Measurements from ENCODE around the gene MTA3.

The MTA3 gene

GRCh38 chr2:42795841-42796301 is 227.4 kb downstream of the MTA3 start:
- no peak for TF ChIP-seq POLR2A (IDR thresholded peaks at IDR 0.05; ENCODE audit: low read depth, low read length)
- FAIRE-seq (no peak), DNase-seq (ENCODE audit: insufficient read length, low spot score) (no peak)

GRCh38 chr2:42796427-42797248 is 228.2 kb downstream of the MTA3 start:
- DNase-seq (ENCODE audit: insufficient read length, low spot score) (no peak), FAIRE-seq (no peak)
- no peak for TF ChIP-seq POLR2A (IDR thresholded peaks at IDR 0.05; ENCODE audit: low read depth, low read length)

GRCh38 chr2:42797281-42797680 is 228.8 kb downstream of the MTA3 start:
- no peak for FAIRE-seq

GRCh38 chr2:42799881-42800280 is 231.4 kb downstream of the MTA3 start:
- FAIRE-seq (no peak), DNase-seq (ENCODE audit: insufficient read length, low spot score) (no peak)
- TF ChIP-seq POLR2A (IDR thresholded peaks at IDR 0.05; ENCODE audit: low read depth, low read length): no peak

More at GRCh38 chr2:42797281-42797680, 228.8 kb downstream of the MTA3 start:
- TF ChIP-seq POLR2A (IDR thresholded peaks at IDR 0.05; ENCODE audit: low read depth, low read length): no peak
- DNase-seq (ENCODE audit: insufficient read length, low spot score): no peak

- DNase-seq (ENCODE audit: insufficient read length, low spot score): no peak
- TF ChIP-seq POLR2A (IDR thresholded peaks at IDR 0.05; ENCODE audit: low read depth, low read length): no peak
- no peak for FAIRE-seq
Observed at GRCh38 chr2:42800461-42800962, 232.1 kb downstream of the MTA3 start.

- FAIRE-seq: no peak
- TF ChIP-seq POLR2A (IDR thresholded peaks at IDR 0.05; ENCODE audit: low read depth, low read length): no peak
- no peak for DNase-seq (ENCODE audit: insufficient read length, low spot score)
Observed at GRCh38 chr2:42800981-42801380, 232.5 kb downstream of the MTA3 start.

- TF ChIP-seq POLR2A (IDR thresholded peaks at IDR 0.05; ENCODE audit: low read depth, low read length): no peak
- FAIRE-seq (no peak), DNase-seq (ENCODE audit: insufficient read length, low spot score) (no peak)
Observed at GRCh38 chr2:42801381-42801780, 232.9 kb downstream of the MTA3 start.

GRCh38 chr2:42802150-42802549 is 233.7 kb downstream of the MTA3 start:
- TF ChIP-seq POLR2A (IDR thresholded peaks at IDR 0.05; ENCODE audit: low read depth, low read length): no peak
- DNase-seq (ENCODE audit: insufficient read length, low spot score) (no peak), FAIRE-seq (no peak)

GRCh38 chr2:42804338-42804737 is 235.9 kb downstream of the MTA3 start:
- FAIRE-seq: no peak
- no peak for DNase-seq (ENCODE audit: insufficient read length, low spot score)
- TF ChIP-seq POLR2A (IDR thresholded peaks at IDR 0.05; ENCODE audit: low read depth, low read length): no peak

- FAIRE-seq: no peak
- no peak for DNase-seq (ENCODE audit: insufficient read length, low spot score)
- TF ChIP-seq POLR2A (IDR thresholded peaks at IDR 0.05; ENCODE audit: low read depth, low read length): no peak
Observed at GRCh38 chr2:42804891-42805290, 236.5 kb downstream of the MTA3 start.

All from H54 (cell line).